GM03348 (cell line): Measurements from ENCODE around the gene KDM4B.
A peak's percentile ranks its signal among the peaks of the same experiment; 100 is the strongest.

Experiments used
- DNase-seq: peaks from one replicate; pipeline ENCODE4 v3.0.0; 2012; ENCODE audit warnings: low spot score

KDM4B gene

DNA sequence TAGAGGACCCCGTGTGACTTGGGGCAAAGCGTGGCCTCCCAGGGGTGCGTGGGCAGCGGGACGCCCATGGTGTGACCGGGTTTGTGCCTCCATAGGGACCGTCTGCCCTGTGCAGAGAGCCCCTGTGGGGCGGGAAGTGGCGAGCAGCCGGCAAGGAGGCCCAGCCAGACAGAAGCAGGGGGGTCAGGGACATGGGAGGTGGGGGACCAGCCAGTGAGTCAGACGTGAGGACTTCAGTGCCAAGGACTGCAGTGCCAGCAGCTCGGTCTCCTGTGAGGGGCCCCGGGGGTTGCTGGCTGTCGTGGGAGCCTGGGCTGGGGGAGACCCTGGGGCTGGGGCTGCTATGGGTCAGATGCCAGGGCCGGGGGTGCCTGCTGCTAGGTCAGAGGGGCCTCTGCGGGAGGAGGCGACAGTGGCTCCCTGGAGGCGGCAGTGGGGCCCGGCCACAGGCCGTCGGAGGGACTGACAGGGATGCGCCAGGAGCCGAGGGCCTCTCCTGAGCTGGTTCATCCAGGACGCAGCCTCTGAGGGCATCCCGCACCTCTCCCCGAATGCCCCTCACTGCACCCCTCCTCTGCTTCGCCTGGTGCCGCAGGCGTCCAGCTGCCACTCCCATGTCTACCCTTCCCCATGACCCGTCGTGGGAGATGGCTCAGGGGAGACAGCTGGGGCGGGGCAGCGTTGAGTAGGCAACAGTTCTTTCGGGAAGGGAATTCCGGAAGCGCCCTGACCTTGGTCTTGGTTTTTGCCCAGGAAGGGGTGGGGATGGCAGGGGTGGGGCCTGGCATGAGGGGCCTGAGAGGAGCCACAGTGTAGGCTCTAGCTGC is 80.0 kb downstream of the KDM4B start:
- peak; percentile 83 for DNase-seq

- no peak for DNase-seq
Measured at GRCh38 chr19:5049561-5049960, 80.6 kb downstream of the KDM4B start.

DNA sequence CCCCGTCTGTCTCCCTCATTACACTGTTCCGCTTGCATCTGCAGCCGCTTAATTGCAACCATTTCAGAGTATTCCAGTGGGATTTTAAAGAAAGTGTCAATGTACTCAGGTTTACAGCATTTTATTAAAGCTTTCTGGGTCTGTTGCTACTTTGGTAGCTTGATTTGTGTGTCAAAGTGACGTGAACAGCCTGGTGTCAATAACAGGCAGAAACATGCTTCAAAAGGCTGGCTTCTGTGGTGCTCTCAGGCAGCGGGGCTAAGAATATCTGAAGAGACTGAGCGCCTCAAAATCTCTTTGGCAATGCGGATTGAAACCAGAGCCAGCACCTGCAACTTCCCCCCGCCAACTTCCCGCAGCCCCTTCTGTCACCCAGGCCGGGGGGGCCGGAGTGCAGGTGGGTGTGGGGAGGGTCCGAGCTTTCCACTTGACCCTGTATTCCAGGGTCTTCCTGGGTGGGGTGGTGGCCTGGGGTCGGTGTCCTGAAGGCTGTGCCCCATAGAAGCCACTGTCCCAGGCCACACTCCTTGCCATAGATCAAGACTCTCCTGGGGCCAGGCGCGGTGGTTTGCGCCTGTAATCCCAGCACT is 81.2 kb downstream of the KDM4B start:
- DNase-seq = no peak

DNA sequence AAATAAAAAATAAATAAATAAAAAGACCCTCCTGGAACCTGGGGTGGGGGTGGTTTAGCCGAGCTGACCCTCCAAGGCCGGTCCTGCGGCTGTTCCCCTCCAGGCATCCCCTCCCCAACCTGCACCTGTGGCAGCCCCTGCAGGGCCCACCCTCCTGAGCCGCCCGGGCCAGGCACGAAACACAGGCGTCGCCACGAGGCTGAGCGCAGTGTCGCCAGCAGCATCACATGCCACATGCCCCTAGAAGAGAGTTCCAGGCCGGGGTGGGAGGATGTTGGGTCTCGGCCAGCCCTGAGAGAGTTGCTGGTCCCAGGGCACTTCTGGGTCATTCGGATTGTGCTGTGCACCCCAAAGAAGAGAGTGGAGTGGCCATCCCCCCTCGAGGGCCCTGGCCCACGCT is 82.0 kb downstream of the KDM4B start:
- DNase-seq = no peak

- no peak for DNase-seq
Measured at GRCh38 chr19:5051619-5052018, 82.7 kb downstream of the KDM4B start.

- DNase-seq = no peak
Measured at GRCh38 chr19:5052515-5052914, 83.6 kb downstream of the KDM4B start.

GRCh38 chr19:5052945-5053485 is 84.1 kb downstream of the KDM4B start:
- DNase-seq = no peak

DNA sequence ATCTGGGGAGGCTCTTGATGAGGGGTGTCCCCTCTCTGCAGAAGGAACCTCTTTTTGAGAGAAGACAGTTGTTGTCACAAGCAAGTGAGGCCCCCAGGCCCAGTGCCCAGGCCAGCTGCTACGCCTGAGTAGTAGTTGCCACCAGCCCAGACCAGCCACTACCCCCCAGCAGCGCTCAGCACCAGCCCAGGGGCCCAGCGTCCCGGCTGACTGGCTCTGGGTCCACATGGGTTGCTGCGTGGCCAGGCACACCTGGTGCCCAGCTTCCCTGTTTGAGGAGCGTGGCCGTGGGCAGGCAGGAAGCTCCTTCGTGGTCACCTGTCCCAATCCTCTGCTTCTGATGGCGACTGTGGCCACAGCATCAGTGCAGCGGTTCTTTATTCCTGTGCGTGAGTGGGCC is 84.7 kb downstream of the KDM4B start:
- no peak for DNase-seq

DNA sequence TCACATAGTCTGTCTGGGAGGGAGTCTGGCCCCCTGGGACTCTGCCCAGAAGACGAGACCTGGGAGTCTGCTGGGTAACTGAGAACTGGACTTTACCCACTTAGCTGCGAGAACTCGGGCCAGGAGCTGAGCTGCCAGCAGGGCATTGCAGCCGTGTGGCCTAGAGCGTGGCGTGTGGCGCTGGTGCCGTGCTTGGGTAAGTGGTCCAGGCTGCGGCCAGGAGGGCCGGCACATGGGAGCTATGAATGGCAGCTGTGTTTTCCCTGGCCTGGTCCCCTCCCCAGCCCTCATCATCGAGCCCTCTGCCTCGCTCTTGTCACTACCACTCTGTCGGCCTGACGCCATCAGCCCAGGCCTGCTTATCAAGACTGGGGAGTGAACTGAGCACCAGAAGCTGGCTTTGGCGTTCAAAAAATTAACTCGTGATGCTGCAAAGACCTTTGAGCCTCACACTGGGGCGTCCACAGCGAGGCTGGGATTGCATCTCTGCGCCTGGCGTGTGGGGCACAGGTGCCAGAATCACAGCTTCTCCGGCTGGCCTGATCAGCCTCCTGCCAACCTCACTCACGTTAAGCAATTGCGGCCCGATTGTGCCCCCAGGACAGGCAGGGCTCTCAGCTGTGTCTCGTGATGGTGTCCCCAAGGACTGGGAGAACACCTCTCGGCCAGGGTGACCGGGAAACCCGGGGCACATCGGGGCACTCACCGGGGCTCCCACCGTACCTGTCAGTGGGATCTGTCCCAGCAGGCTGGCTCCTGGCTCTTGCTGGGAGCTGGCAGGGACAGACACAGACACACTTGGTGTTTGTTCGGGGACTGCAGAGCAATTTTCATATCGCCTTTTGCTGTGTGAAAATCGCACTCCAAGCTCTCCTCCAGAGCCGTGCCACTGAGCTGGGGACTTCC is 85.9 kb downstream of the KDM4B start:
- DNase-seq = no peak

GRCh38 chr19:5055457-5055776 is 86.5 kb downstream of the KDM4B start:
- DNase-seq = no peak

DNA sequence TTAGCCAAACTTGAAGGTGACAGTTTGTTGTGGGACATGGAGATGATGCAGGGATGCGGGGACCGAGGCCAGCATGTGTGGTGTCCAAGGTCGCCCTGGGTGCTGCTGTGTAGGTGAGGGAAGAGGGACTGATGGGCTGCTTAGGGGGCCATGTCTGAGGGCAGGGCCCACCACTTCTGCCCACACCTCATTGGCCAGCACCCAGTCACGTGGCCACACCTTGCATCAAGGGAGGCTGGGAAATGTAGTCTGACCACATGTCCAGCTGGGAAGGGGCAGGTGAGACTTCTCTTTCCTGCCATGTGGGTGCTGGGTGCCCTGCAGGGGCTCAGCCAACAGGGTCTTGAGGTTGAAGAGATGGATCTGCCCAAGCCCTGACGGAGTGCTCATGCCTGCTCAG is 88.9 kb downstream of the KDM4B start:
- DNase-seq = no peak

DNA sequence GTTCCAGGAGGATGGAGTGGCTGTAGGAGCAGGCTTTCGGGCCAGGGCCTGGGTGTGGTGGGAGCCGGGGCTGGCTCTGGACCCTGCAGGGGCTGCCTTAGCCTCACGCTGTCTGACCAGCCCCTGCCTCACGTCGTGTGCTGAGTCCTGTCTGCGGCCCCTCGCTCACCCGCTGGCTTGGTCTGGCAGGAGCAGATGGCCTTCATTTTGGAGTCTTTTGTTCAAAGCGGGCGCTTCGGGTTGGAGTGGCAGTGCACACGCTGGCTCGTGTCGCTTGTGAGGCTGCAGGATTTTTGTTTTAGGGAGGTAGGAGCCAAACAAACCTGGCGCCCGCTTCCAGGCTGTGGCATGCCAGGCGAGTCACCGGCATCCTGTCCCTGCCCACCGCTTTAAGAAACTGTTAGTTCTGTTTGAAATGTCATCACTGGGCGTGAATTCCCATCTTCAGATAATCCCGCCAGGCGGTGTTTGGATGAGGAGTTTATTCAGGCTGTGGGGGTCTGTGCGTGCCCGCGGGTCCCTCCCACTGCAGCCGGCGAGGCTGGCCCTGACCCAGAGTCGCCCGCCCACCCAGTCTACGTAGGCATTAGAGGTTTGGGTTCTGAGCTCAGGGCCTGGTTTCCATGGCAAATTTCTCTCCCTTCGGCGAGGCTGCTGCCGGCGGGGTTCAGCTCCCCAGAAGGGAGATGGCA is 89.8 kb downstream of the KDM4B start:
- peak; percentile 52 for DNase-seq

DNA sequence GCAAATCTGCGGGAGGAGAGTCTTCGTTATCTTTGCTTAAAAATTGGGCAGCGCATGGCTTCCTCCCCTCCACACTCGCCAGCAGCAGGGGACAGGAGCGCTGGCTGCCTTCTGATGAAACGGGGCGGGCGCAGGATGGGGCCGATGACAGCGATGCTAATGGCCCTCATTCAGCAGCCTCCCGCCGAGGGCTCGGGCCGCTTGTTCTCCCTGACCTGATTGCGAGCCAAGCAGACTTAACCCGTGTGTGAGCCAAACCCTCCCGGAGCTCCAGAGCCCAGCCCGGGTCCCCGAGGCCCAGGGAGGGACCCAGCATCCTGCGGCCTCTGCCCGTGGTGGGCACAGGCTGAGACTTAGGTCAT is 90.3 kb downstream of the KDM4B start:
- no peak for DNase-seq

DNA sequence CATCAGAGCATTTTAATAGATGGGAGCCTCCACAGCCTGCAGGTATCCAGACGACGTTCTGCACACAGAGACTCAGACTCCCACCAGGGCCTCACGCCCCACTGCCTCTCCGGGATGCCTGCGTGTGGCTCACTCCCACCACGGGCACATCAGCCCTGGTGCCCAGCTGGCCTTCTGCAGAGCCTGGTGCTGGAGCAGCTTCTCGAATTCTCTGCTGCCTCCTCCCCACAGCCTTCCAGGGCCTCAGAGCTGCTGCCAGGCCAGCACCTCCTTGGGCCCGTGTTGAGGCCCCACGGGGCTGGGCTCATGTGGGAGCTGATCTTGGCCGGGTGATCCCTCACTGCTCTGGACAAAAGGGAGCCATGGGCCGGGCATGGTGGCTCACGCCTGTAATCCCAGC is 90.9 kb downstream of the KDM4B start:
- no peak for DNase-seq

DNA sequence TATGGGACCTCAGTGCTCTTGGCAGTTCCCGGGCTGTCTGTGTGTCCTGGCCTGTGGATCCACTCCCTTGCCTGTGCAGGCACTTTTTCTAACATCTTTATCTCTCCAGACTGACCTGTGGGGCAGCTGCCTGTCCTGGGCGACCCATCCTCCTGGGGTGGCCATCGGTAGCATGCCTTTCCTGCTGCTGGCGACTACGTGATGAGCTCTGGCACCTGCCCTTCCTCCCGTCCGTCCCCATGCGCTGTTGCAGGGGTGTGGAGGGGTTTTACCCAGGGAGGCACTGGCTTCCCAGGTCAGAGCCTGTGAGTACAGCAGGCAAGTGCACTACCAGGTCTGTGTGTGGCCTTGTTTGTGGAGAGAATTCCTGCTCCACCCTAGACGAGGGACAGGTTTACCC is 93.3 kb downstream of the KDM4B start:
- no peak for DNase-seq

GRCh38 chr19:5062799-5063198 is 93.9 kb downstream of the KDM4B start:
- DNase-seq = no peak

DNA sequence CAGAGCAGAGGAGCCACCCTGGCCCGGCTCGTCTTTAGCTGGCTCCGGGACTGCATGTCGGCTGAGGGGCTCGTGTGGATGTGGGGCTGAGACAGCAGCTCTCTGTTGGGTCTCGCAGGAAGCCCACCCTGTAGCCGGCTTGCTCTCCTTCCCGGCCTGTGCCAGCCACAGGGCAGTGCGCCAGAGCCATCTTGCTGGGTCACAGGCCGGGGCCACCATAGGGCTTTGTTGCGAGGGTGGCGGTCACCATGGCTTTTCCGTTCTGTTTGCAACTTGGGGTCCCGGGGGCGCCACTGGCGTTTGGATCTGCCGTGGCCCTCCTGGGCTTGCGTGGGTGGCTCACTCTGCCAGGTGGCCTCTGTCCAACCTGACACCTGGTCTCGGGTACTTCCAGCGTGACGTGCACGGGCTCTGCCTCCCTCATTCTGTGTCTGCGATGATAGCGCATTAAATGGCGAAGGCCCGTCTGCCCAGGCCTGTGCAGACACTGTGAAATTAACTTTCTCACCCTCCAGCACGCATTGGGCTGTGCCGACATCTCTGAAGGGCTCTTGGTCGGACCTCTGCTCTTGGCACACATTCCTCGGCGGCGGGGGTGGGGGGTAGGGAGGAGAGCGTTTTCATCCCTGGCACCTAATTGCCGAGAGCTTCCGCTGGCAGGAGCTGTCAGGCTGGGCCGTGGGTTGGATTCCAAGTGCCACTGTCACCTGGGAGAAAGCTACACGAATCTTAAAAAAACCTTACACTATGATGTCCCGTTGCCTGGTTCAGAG is 95.1 kb downstream of the KDM4B start:
- no peak for DNase-seq

DNA sequence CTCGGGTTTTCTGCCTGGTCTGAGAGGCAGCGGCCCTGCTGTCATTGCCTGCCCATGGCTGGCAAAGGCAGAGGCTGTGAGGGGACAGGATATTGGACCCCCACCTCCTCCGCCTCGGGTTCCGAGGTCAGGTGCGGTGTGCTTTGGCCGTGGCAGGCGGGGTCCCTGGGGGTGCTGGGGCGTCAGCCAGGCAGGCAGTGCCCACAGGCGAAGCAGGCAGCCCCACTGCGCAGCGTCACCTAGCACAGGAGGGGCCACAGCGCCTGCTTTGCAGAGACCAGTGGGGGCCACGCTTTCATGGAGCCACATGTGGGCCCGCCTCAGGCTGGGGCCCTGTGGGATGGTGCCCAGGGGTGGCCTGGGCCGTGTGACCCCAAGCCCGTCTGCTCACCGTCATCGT is 96.0 kb downstream of the KDM4B start:
- DNase-seq = no peak

DNA sequence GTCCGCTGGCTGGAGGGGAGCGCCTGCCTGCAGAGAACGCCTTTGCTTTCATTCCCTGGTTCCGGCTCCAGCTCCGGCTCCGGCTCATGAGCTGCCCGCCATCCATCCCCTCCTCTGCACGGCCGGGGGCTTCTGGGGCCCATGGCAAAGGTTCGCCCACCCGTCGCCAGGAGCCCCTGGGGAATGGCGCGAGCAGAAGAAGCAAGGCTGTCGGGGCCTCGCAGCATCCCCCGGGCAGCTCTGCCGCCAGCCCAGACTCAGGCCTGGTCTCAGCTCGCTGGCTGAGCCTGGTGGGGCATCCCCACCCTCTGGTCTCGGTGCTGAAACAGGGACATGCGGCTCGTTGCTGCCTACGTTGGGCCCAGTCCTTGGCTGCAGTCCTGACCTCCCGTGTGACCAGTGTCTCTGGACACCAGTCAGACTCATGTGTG is 96.8 kb downstream of the KDM4B start:
- DNase-seq = no peak

DNA sequence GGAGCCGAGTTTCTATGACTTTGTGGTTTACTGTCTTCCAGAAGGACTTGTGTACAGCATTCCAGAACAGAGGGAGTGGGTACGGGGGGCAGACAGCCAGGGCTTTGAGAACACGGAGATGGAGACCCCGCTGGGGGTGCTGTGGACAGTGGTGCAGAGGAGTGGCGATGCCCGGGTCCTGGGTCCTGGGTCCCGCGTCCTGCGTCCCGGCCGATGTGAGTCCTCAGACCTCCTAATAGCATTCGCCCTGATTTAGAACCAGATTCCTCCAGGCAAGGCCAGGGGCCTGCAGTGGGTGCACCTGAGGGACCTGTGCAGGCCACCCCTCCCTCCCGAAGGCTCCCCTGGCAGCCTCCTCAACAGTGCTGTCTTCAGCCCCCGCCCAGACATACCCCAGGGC is 97.9 kb downstream of the KDM4B start:
- DNase-seq = no peak

GRCh38 chr19:5067678-5068077 is 98.8 kb downstream of the KDM4B start:
- no peak for DNase-seq
